Kidney epithelial cell (primary cell): ENCODE measurements around the gene ATG101. TPM values are rescaled to one million over a fixed set of nuclear protein-coding genes. Genes with fewer than 3 reads are reported as not detected.

Experiments
- DNase-seq: peaks from one replicate; pipeline ENCODE4 v3.0.0-alpha.2; 2010; ENCODE audit warnings: low read depth
- H3K27me3 ChIP-seq: 2 replicates; pipeline ENCODE4 v1.6.0; 2011; ENCODE audit warnings: low read length; ENCODE audit not compliant: control insufficient read depth, insufficient read depth
- H3K36me3 ChIP-seq: 2 replicates; pipeline ENCODE4 v1.5.1; 2011; ENCODE audit warnings: low read length; ENCODE audit not compliant: control insufficient read depth, insufficient read depth
- H3K4me3 ChIP-seq: 2 replicates; pipeline ENCODE4 v1.5.1; 2011; ENCODE audit warnings: low read depth, mild to moderate bottlenecking, control low read depth, low read length
- total RNA-seq: library from RNA; depleted of rRNA; stranded (reverse); fragments of >200 nt; gene quantifications from 2 replicates; pipeline ENCODE4 v1.2.3, GENCODE V29; 2015
- TF ChIP-seq, protein P1 (sequence below): IDR thresholded peaks from 2 replicates; pipeline ENCODE4 v1.5.1; 2011; ENCODE audit warnings: mild to moderate bottlenecking, moderate library complexity, low read length, control low read depth, inconsistent platforms; ENCODE audit not compliant: insufficient read depth, poor library complexity, severe bottlenecking

The ATG101 gene
- total RNA-seq, 1 donor from 2014 or later, result 83.1 TPM

DNA sequence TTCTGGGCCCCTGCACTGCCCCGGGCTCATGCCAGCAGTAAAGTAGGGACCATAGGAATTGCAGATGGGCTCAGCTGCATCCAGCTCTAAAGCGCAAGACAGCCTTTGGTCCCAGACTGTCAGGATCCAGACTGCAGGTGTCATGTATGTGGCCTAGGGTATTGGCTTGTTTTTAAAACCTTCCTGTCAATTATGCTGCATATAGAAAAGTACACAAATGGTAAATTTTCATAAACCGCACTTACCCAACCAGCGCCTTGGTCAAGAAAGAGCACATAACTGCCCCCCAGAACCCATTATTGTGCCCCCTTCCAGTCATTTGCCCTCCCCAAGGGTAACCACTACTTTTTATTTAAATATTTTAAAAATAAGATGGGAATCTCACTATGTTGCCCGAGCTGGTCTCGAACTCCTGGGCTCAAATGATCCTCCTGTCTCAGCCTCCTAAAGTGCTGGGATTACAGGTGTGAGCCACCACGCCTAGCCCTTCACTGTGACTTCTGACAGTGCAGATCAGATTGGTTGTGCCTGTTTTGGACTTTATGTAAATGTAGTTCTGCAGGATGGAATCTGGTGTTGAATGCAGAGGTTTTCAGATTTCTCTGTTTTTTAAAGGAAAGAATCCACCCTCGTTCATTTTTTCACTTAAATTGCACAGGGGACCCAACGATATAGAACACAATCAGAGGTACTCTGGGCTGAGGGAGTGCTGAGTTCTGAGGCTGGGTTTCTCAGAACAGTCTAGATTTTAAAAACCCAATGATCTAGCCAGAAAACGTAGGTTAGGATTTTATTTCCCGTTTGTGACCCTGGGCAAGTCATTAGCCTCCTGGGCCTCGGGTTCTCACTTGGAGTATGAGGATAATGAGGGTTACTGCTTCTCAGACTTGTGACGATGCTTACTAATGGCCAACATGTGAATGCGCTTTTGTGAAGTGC is 11.9 kb upstream of the ATG101 start:
- Histone ChIP-seq H3K27me3 (no peaks in the 10 kb centered on the region), H3K36me3 (no peaks in the 10 kb centered on the region), H3K4me3 (no peak overlapping the region)
- TF ChIP-seq, protein P1, sequence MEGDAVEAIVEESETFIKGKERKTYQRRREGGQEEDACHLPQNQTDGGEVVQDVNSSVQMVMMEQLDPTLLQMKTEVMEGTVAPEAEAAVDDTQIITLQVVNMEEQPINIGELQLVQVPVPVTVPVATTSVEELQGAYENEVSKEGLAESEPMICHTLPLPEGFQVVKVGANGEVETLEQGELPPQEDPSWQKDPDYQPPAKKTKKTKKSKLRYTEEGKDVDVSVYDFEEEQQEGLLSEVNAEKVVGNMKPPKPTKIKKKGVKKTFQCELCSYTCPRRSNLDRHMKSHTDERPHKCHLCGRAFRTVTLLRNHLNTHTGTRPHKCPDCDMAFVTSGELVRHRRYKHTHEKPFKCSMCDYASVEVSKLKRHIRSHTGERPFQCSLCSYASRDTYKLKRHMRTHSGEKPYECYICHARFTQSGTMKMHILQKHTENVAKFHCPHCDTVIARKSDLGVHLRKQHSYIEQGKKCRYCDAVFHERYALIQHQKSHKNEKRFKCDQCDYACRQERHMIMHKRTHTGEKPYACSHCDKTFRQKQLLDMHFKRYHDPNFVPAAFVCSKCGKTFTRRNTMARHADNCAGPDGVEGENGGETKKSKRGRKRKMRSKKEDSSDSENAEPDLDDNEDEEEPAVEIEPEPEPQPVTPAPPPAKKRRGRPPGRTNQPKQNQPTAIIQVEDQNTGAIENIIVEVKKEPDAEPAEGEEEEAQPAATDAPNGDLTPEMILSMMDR, result no peak
- no peak for DNase-seq

DNA sequence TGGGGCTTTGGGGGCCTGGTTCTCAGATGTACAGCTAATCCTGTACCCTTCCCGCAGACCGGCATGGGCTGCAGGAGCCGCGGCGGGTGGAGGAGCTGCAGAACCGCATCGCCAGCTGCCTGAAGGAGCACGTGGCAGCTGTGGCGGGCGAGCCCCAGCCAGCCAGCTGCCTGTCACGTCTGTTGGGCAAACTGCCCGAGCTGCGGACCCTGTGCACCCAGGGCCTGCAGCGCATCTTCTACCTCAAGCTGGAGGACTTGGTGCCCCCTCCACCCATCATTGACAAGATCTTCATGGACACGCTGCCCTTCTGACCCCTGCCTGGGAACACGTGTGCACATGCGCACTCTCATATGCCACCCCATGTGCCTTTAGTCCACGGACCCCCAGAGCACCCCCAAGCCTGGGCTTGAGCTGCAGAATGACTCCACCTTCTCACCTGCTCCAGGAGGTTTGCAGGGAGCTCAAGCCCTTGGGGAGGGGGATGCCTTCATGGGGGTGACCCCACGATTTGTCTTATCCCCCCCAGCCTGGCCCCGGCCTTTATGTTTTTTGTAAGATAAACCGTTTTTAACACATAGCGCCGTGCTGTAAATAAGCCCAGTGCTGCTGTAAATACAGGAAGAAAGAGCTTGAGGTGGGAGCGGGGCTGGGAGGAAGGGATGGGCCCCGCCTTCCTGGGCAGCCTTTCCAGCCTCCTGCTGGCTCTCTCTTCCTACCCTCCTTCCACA is 11.0 kb upstream of the ATG101 start:
- Histone ChIP-seq H3K36me3 (no peaks in the 10 kb centered on the region), H3K4me3 (no peak overlapping the region), H3K27me3 (no peaks in the 10 kb centered on the region)
- DNase-seq, result no peak
- TF ChIP-seq, protein P1, result no peak

DNA sequence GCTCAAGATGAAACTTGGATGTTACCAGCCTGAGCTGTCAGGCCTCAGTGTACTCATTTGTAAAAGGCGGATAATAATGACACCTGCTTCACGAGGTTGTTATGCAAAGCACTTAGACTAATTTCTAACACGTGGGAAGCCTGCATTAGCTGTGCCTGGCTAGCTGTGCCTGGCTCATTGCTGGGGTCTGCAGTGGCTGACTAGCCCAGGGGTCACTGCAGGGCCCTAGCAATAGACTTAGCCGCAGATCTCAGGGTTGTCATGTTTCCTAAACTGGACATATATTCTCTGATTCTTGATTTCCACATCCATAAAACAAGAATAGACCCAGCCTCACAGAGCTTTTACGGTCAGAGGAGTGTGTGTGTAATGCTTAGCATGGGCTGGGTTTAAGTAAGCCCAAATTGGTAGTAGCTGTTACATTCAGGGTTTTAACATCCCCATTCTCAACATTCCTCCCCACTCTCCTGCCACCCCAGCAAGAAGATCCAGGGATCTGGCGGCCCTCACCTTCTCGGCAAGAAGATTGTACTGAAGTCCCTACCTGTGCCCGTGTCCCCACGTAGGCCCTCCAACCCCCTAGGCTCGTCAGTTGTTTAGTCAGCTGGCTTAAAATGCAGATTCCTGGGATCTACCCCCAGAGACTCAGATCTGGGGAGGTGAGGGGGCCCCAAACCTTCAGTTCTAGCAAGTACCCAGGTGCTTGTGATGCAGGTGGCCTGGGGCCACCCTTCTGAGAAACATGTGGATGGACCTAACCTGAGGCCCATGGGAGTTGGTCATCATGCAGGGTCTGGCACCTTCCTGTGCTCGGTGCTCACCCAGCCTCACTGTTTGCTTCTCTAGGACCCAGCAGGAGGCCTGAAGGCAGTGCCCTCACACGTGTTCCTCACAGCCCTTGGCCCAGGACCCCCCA is 9.9 kb upstream of the ATG101 start:
- no peaks in the 10 kb centered on the region for H3K27me3 ChIP-seq
- DNase-seq, result no peak
- TF ChIP-seq, protein P1, result no peak
- no peak overlapping the region for H3K4me3 ChIP-seq
- no peaks in the 10 kb centered on the region for H3K36me3 ChIP-seq

DNA sequence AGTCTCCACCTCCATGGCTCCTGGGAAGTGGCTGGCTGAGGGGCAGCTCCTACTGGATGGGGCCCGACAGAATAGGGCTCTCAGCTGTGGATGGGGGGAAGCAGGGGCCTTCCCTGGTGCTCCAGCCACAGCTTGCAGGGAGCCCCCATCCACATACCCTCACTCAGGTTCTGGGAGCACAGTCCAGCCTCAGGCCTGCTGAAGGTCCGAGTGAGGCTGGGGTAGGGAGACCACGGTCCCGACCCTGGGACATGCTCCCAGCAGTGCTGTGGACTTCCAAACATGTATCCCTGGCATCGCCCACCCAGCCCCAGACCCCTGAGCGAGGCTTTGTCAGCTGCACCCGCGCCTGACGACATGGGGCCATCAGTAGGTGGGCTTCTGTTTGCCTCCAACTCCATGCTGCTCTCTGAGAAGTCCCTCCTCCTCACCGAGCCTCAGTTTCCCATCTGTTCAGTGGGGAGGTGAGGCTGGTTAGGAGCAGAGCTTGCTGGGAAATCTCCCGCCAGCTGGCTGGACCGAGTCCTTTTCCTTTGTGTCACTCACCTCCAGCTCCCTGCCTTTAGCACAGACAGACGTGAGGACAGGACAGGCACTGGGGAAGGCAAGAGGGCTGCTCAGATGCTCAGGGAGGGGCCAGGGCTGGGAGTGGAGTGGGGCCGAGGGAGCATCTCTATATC is 9.1 kb upstream of the ATG101 start:
- DNase-seq, result no peak
- Histone ChIP-seq H3K27me3 (no peaks in the 10 kb centered on the region), H3K36me3 (no peaks in the 10 kb centered on the region), H3K4me3 (no peak overlapping the region)
- TF ChIP-seq, protein P1, result no peak

DNA sequence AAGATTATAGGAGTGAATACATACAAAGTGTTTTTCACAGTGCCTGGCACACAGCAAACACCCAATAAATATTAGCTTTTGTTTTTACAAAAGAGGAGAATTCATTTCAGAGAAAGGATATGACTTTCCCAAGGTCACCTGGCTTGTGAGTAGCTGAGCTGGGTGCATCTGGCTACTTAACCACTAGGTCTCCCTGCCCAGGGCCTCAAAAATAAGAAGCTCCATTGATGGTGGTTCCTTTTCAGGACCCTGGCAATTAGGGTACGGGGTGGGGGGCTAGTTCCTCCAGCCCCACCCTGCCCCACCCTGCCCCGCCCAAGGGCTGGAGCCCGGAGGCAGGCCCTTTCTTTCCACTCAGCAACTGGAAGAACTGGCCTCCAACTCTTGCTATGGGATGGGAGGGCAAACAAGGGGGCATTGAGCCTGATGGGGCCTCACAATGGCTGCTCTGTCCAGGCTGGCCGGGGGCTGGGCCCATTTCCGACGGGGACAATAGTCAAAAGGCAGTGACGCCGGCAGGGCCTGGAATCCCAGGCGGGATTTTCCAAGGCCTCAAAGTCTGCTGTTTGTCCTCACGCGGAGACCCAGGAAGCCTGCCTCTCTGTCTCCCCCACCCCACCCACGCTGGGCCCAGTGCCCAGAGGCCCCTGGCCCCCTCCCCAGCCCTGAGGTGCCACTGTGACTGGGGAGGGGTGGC is 8.2 kb upstream of the ATG101 start:
- no peak for DNase-seq
- no peaks in the 10 kb centered on the region for H3K27me3 ChIP-seq
- no peak overlapping the region for H3K4me3 ChIP-seq
- TF ChIP-seq, protein P1, result no peak
- H3K36me3 ChIP-seq, result no peaks in the 10 kb centered on the region
